Esophagus muscularis mucosa (tissue), 4 donors: ENCODE data around the gene CHP1. TPM values are rescaled to one million over a fixed set of nuclear protein-coding genes. Genes with fewer than 3 reads are reported as not detected.

Experiments used
- DNase-seq: peaks from one replicate; pipeline ENCODE4 v3.0.0-alpha.2; 2017; ENCODE audit errors: extremely low spot score
- H3K27ac ChIP-seq, 4 donors: fragments of 200-600 bp; sonication (generic); replicated peaks in 1 of 4; 1 replicate in 3 of 4; 2 replicates in 1 of 4; pipeline ENCODE4 v1.5.1; 2016 to 2019; ENCODE audit warnings: mild to moderate bottlenecking in 1 of 4
- H3K27me3 ChIP-seq, 4 donors: fragments of 200-600 bp; sonication (generic); one replicate each; pipeline versions ENCODE4 v1.5.1 to v1.6.0; 2016 to 2019
- H3K36me3 ChIP-seq, 4 donors: fragments of 200-600 bp; sonication (generic); one replicate each; pipeline ENCODE4 v1.5.1; 2016 to 2019
- H3K4me1 ChIP-seq, 4 donors: fragments of 200-600 bp; sonication (generic); one replicate each; pipeline ENCODE4 v1.5.1; 2016 to 2019
- H3K4me3 ChIP-seq, 4 donors: fragments of 200-600 bp; sonication (generic); 1 replicate in 2 of 4; 2 replicates in 2 of 4; pipeline ENCODE4 v1.5.1; 2016 to 2019; ENCODE audit warnings: mild to moderate bottlenecking in 4 of 4, moderate library complexity in 1 of 4
- H3K9me3 ChIP-seq, 4 donors: fragments of 200-600 bp; sonication (generic); 1 replicate in 3 of 4; 2 replicates in 1 of 4; pipeline ENCODE4 v1.5.1; 2016 to 2019
- CTCF ChIP-seq, 3 experiments: fragments of 200-600 bp in 2 of 3; fragments of 450-650 bp in 1 of 3; sonication (generic) in 2 of 3; IDR thresholded peaks; one replicate each; pipeline ENCODE4 v1.5.1; 2017 to 2019; ENCODE audit warnings: antibody characterized with exemption in 3 of 3, mild to moderate bottlenecking in 2 of 3, moderate library complexity in 1 of 3
- EP300 ChIP-seq: sonication (generic); formaldehyde crosslinking; IDR thresholded peaks from one replicate; pipeline ENCODE4 v1.6.1; 2017; ENCODE audit warnings: antibody characterized with exemption
- POLR2A ChIP-seq: fragments of 450-650 bp; IDR thresholded peaks from one replicate; pipeline ENCODE4 v1.6.1; 2017; ENCODE audit warnings: antibody characterized with exemption, moderate library complexity, mild to moderate bottlenecking, low read depth
- POLR2AphosphoS5 ChIP-seq, 2 donors: sonication (generic); formaldehyde crosslinking; IDR thresholded peaks; one replicate each; pipeline ENCODE4 v1.6.1; 2017; ENCODE audit warnings: antibody characterized with exemption in 2 of 2
- WGBS: methylation state at CpG from one replicate; pipeline ENCODE4 v1.1.5; 2018; 5-methylcytosine and 5-hydroxymethylcytosine counted together
- intact Hi-C: fragments of 100-400 bp; cut with DNase I; formaldehyde crosslinking; loops from one replicate; pipeline ENCODE4 v1.15.1; 2023
- total RNA-seq, 4 donors: library from RNA; depleted of rRNA; stranded (reverse); fragments of >200 nt; gene quantifications; one replicate each; pipeline versions ENCODE4 v1.1.0 to v1.2.1, GENCODE V29; 2016

The CHP1 gene
- total RNA-seq, 4 donors from 2014 or later = 67.3 to 108 (median 94.5) TPM

- no peaks in the 10 kb centered on the region for H3K4me1 ChIP-seq
- no peak overlapping the region for H3K4me3 ChIP-seq
- no peak for DNase-seq
- intact Hi-C loops = no loop called here
- no peak for TF ChIP-seq POLR2AphosphoS5 (IDR thresholded peaks at IDR 0.05)
- no peak for TF ChIP-seq CTCF (IDR thresholded peaks at IDR 0.05)
- H3K36me3 ChIP-seq = no peaks in the 10 kb centered on the region
- peaks cover 0 to 9% (median 0%) of the 10 kb centered on the region in 4 donors for H3K27me3 ChIP-seq
- no peaks in the 10 kb centered on the region for H3K9me3 ChIP-seq
- H3K27ac ChIP-seq = no peak overlapping the region
These were observed 31.6 kb upstream of the CHP1 start for GRCh38 chr15:41199470-41199869.

GRCh38 chr15:41203395-41203794 lies 27.7 kb upstream of the CHP1 start:
- Histone ChIP-seq H3K9me3 (no peaks in the 10 kb centered on the region), H3K4me3 (no peak overlapping the region), H3K27ac (no peak overlapping the region), H3K4me1 (no peaks in the 10 kb centered on the region), H3K27me3 (peaks cover 0 to 20% (median 0%) of the 10 kb centered on the region in 4 donors), H3K36me3 (no peaks in the 10 kb centered on the region)
- WGBS = 95% methylated on average over 7 of the region's 7 CpGs
- DNase-seq = no peak
- TF ChIP-seq POLR2AphosphoS5 (IDR thresholded peaks at IDR 0.05) (no peak), CTCF (IDR thresholded peaks at IDR 0.05) (no peak), POLR2A (no peak), EP300 (no peak)
- intact Hi-C loops = no loop called here

- Histone ChIP-seq H3K4me1 (no peaks in the 10 kb centered on the region), H3K27me3 (peaks cover 0 to 32% (median 0%) of the 10 kb centered on the region in 4 donors), H3K4me3 (no peak overlapping the region), H3K27ac (no peak overlapping the region), H3K9me3 (no peaks in the 10 kb centered on the region), H3K36me3 (no peaks in the 10 kb centered on the region)
- TF ChIP-seq EP300 (no peak), CTCF (IDR thresholded peaks at IDR 0.05) (no peak), POLR2AphosphoS5 (IDR thresholded peaks at IDR 0.05) (no peak), POLR2A (no peak)
- 66% methylated on average over 3 of the region's 3 CpGs for WGBS
- intact Hi-C loops = no loop called here
- no peak for DNase-seq
These were observed 25.8 kb upstream of the CHP1 start for GRCh38 chr15:41205315-41205714.

GRCh38 chr15:41207687-41208448 lies 23.2 kb upstream of the CHP1 start:
- TF ChIP-seq CTCF (IDR thresholded peaks at IDR 0.05) (no peak), EP300 (no peak), POLR2A (no peak), POLR2AphosphoS5 (IDR thresholded peaks at IDR 0.05) (no peak)
- 84% methylated on average over 5 of the region's 5 CpGs for WGBS
- H3K36me3 ChIP-seq = no peaks in the 10 kb centered on the region

GRCh38 chr15:41215708-41216107 lies 15.4 kb upstream of the CHP1 start:
- WGBS = 74% methylated on average over 2 of the region's 2 CpGs

More at GRCh38 chr15:41207687-41208448, 23.2 kb upstream of the CHP1 start:
- intact Hi-C loops = no loop called here
- DNase-seq = no peak
- Histone ChIP-seq H3K27ac (no peak overlapping the region), H3K27me3 (peaks cover 0 to 39% (median 0%) of the 10 kb centered on the region in 4 donors), H3K4me3 (no peak overlapping the region), H3K9me3 (no peaks in the 10 kb centered on the region), H3K4me1 (no peaks in the 10 kb centered on the region)

More at GRCh38 chr15:41215708-41216107, 15.4 kb upstream of the CHP1 start:
- DNase-seq = no peak
- TF ChIP-seq POLR2A (no peak), POLR2AphosphoS5 (IDR thresholded peaks at IDR 0.05) (no peak), CTCF (IDR thresholded peaks at IDR 0.05) (no peak), EP300 (no peak)
- no peak overlapping the region for H3K4me3 ChIP-seq
- intact Hi-C loops = no loop called here
- H3K27ac ChIP-seq = no peak overlapping the region
- H3K27me3 ChIP-seq = peaks cover 0 to 40% (median 0%) of the 10 kb centered on the region in 4 donors
- H3K9me3 ChIP-seq = no peaks in the 10 kb centered on the region
- no peaks in the 10 kb centered on the region for H3K36me3 ChIP-seq
- H3K4me1 ChIP-seq = no peaks in the 10 kb centered on the region
